ENCODE data around the gene ZNF433. TPM values are rescaled to one million over a fixed set of nuclear protein-coding genes. Genes with fewer than 3 reads are reported as not detected.
A peak's percentile ranks its signal among the peaks of the same experiment; 100 is the strongest.
"Not testable (repeated sequence)": the region's sequence is repeated elsewhere in the genome, so short reads cannot be mapped to it uniquely, and the experiment has no call there.

Gene ZNF433
- polyA plus RNA-seq (2013, experiment 1 of 2; ENCODE audit: insufficient read length), result 3.9 TPM
- 3.4 TPM for polyA plus RNA-seq (2013, experiment 2 of 2; ENCODE audit: insufficient read length)

GRCh38 chr19:12035220-12036172, at the start of gene ZNF433:
ZNF433 (minus strand) TSS chr19:12035679; CDS start chr19:12035539, 140 bp downstream.
- peak; percentile 85 for DNase-seq

- not testable (repeated sequence) for DNase-seq
Observed at GRCh38 chr19:12083336-12083735, 47.9 kb upstream of the ZNF433 start.

- no peak for DNase-seq
Observed at GRCh38 chr19:12077375-12077774, 41.9 kb upstream of the ZNF433 start.

- DNase-seq, result not testable (repeated sequence)
Observed at GRCh38 chr19:12076331-12076730, 40.9 kb upstream of the ZNF433 start.

- DNase-seq, result no peak
Observed at GRCh38 chr19:12075538-12076139, 40.2 kb upstream of the ZNF433 start.

DNA sequence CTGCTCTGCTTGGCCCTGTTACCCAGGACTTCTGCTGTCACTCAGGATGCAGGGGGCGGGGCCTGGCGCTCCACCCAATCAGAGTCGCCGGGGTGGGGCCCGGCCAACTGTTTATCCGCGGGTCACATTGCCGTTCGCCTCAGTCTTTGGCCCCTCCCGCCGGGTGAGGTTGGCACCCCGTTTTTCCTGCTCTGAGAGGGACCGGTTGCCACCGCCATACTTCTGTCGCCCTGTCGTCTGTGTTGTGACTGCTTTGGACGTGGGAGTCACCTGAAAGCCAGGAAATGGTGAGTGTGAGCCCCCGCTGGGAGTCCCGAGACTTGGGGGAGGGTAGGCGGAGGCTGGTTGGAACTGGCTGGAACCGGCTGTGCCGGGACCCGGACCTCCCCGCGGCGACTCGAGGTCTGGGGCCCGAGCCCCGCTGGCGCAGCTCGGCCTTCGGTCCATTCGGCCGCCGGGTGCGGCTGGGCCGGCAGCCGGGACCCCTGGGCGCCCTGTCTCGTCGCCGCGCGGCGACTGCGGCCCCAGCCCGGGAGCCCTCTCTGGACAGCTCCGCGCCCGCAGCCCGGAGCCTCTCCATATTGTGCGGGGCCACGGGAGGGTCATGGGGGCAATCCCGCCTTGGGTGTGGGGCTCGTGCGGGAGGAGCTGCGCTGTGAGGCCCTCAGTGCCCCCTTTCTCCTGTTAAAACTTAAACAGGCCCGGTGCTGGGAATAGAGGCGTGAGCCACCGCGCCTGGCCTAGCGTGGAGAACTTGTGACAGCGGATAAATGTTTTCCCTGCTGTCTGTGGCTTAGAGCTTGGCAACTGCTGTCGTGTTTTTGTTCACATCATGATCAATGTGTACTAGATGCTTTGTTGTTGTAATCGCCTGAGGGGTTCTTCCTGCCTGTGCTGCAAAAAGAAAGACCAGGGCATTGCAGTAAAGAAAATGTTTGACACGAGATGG, 29.4 kb upstream of the ZNF433 start, which contains the start of gene ZNF844:
ZNF844 (plus strand) TSS at position 142 of the 949 bp plus-strand sequence; CDS start at position 285, 143 bp downstream.
- peak; percentile 85 for DNase-seq

- DNase-seq, result no peak
Observed at GRCh38 chr19:12055784-12056183, 20.3 kb upstream of the ZNF433 start.

DNA sequence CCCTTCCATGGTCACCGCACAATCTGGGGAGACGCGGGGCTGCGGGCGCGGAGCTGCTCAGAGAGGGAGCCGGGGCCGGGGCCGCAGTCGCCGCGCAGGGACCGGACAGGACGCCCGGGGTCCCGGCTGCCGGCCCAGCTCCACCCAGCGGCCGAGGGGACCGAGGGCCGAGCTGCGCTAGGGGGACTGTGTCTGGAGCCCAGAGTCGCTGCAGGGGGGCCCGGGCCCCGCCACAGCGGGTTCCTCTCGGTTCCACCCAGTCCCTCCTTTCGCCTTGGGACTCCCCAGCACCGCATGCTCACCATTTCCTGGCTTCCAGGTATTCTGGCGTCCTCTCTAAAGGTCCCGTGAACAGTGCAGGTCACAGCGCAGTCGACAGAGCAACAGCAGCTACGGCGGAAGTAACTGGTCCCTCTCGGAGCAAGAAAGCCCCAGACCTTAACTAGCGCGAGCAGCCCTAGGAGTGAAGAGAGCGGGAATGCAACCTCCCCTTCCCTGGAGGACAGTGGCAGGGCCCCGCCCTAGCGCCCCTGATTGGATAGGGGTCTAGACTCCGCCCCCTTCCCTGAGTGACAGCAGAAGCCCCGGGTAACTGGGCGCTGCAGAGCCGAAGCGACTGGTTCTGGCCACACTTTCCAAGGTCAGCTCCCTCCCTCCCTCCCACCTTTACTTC, 17.2 kb upstream of the ZNF433 start, which contains the start of gene ZNF878:
ZNF878 (minus strand) TSS at position 465 of the 673 bp plus-strand sequence; CDS start at position 305, 160 bp downstream.
- DNase-seq, result peak; percentile 91

DNA sequence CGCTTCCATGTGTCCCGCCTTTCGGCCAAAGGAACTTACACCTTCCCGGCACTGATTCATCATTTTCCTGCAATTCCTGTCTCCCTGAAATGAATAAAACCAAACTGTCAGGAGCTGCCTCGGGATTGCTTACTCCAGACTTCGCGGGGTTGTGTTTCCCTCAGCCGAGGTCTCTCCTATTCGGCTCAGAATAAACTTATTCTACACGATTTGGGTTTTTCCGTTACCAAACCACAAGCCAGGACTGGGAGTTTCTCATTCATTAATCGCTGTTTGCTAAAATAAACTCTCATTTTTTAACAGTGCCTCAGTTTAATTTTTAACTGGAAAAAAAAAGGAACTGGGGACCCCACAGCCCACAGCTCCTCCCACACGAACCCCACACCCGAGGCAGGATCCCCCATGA, 16.6 kb upstream of the ZNF433 start:
- no peak for DNase-seq

DNA sequence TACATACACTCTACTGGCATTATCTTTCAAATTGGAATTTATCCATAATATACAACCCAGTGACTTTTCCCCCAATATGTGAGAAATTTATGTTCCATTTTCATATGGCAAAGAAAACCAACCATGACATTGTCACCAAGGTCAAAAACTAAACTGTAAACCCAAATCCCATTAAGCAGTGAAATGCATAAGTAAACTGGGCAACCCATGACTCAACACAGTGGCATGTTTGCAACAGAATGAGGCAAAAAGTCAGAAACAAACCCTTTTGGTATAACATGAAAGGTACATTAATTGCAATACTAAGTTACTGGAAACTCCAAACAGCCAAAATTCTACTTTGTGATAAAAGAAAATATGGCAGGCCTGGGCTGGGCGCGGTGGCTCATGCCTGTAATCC, 12.4 kb upstream of the ZNF433 start:
- DNase-seq, result no peak

DNA sequence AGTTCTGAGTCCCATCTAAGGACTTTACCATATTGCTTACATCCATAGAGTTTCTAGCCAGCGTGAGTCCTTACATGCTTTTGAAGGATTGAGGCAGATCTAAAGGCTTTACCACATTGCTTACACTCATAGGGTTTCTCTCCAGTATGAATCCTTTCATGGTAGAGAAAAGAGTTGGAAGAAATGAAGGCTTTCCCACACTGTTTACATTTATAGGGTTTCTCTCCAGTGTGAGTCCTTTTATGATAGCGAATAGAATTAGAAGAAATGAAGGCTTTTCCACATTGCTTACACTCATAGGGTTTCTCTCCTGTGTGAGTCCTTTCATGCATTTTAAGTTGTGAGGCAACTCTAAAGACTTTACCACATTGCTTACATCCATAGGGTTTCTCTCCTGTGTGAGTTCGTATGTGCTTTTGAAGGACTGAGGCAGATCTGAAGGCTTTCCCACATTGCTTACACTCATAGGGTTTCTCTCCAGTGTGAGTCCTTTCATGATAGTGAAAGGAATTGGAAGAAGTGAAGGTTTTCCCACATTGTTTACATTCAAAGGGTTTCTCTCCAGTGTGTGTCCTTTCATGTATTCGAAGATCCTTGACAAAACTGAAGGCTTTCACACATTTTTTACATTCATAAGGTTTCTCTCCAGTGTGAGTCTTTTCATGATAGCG, 8.4 kb upstream of the ZNF433 start:
- no peak for DNase-seq

GRCh38 chr19:12042893-12043292, 7.4 kb upstream of the ZNF433 start:
- no peak for DNase-seq

DNA sequence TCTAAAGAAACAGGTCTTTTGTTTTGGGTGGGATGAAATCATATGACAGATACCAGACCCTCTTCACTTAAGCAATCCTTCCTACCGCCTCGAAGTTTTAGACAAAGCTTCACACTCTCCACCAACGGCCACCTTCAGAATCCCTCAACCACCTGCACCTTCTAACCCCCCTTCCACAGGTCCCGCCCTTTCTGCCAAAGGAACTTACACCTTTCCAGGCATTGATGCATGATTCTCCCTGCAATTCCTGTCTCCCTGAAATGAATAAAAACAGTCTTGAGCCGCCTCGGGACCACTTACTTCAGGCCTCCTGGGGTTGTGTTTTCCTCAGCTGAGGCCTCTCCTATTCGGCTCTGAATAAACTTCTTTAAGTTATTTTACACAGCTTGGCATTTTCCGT, 859 bp downstream of the ZNF433 start:
- no peak for DNase-seq

DNA sequence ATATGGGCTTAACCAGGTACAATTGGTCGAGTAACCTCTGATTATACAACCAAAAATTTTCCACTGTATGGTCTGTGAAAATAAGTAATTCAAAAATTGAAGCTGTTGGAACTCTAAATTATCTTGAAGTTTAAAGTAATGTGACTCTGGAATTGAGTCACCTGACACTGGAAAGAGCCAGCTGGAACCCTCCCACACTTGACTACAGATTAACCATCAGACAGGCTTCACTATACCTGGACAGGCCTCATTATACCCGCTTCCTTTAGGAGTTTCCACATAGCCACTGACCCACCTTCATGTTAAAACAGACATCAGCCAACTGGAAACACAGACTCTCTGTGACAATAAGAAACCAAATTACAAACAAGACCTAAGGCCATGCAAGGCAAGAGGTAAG, 1.3 kb downstream of the ZNF433 start:
- no peak for DNase-seq

- peak; percentile 21 for DNase-seq
Observed at GRCh38 chr19:12015753-12016116, 19.7 kb downstream of the ZNF433 start.

GRCh38 chr19:12015015-12015752, 20.3 kb downstream of the ZNF433 start:
- no peak for DNase-seq

- peak; percentile 22 for DNase-seq
Observed at GRCh38 chr19:12000152-12000981, 35.1 kb downstream of the ZNF433 start.

- DNase-seq, result peak; percentile 77
Observed at GRCh38 chr19:11995174-11995573, 40.3 kb downstream of the ZNF433 start.

DNA sequence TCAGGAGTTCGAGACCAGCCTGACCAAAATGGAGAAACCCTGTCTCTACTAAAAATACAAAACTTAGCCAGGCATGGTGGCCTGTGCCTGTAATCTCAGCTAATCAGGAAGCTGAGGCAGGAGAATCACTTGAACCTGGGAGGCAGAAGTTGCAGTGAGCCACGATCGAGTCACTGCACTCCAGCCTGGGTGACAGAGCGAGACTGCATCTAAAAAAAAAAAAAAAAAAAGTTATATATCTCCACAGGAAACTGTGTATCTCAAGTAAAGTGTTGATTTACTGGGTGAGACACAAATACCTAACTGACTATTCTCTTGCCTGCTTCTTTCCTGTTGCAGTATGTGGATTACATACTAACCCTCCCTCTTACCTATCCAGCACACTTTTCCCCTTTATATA, 43.6 kb downstream of the ZNF433 start:
- DNase-seq, result not testable (repeated sequence)
